Measurements from ENCODE around the gene KCNE3.
A peak's percentile ranks its signal among the peaks of the same experiment; 100 is the strongest.

KCNE3 gene, protein sequence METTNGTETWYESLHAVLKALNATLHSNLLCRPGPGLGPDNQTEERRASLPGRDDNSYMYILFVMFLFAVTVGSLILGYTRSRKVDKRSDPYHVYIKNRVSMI

GRCh38 chr11:74466916-74467885, at the start of gene KCNE3:
TSS of gene KCNE3 (minus strand) at chr11:74467549. CDS start at chr11:74457563, 9,986 bp downstream.
- no peak for DNase-seq (ENCODE audit: low spot score)

- no peak for DNase-seq (ENCODE audit: low spot score)
Observed at GRCh38 chr11:74507582-74507981, 40.2 kb upstream of the KCNE3 start.

DNA sequence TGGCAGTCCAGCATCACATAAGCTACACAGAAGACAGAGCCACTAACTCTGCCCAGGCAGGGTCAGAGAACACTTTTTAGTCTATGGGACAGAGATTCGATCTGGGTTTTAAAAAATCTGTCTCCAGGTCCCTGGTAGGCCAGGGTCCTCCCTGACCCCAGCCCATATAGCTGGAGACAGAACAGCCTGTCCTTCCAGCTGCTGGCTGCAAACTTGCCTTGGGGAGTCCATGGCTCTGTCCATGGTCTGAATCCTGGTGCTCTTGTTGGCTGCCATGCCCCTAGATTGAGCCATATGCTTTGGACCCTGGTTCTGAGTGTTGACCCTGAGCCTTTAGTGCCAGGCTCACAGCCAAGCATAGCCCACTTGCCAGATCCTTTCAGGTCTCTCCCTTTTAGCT, 39.5 kb upstream of the KCNE3 start:
- DNase-seq (ENCODE audit: low spot score), result no peak

DNA sequence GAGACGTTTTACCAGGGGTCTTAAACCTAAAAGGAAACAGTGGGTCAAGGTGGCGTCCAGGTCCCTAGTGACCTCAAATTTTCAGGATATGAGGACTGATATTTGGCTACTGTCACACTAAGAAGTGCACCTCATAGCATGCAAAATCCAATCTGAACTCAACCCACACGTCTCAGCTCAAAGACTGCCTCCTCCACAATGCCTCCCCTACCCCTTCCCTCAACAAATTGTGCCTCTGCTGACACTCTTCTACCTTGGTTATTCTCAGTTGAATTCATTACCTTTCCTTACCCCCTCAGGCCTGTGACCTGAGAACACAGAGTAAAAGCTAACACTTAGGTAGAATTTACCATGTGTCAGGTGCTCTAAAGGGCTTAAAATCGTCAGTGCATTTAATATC, 38.6 kb upstream of the KCNE3 start:
- no peak for DNase-seq (ENCODE audit: low spot score)

DNA sequence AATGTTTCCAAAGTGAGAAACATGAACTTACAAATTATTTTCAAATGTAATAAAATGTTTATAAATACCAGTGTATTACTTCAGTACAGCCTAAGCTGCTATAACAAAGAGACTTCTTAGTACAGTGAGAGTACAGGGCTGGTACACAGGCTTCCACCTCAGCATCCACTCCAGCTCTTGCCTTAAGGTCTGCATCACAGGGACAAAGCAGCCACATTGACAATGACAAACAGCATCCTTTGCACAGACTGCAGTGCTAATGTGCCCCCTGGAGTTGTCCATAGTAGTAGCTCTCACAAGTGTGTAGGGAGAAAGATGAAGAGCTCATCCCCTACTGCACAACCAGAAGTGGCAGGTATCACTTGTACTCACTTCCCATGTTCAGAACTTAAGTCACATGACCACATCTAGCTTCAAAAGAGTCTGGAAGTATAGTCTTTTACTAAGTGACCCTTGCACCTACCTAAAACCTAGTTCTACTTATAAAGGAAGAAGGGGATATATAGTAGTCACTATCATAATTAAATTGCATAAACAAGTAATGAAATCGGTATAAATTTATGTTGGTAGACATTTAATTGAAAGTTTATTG, 36.8 kb upstream of the KCNE3 start:
- DNase-seq (ENCODE audit: low spot score), result no peak

- DNase-seq (ENCODE audit: low spot score), result no peak
Observed at GRCh38 chr11:74494916-74495315, 27.6 kb upstream of the KCNE3 start.

GRCh38 chr11:74493791-74494630, 26.7 kb upstream of the KCNE3 start:
- peak; percentile 49 for DNase-seq (ENCODE audit: low spot score)

GRCh38 chr11:74492974-74493790, 25.8 kb upstream of the KCNE3 start, which contains the start of gene LIPT2:
TSS of gene LIPT2 (minus strand) at chr11:74493724. CDS start at chr11:74493703, 21 bp downstream.
- DNase-seq (ENCODE audit: low spot score), result peak; percentile 97

DNA sequence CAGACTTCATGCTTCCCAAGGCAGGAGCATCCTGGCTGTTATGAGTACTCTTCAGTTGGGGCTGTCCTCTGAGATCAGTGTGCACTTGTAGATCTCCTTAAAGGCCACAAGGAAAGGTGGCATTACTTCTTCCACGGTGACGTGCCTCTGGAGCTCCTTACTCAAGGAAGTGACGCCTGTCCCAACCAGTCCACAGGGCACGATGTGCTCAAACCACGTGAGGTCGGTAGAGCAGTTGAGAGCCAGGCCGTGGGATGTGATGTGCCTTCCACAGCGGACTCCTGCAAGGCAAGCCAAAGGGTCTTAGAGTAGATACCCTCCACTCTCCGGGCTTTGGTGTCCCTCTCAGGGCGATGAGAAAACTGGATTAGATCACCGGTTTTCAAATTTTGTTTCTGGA, 24.7 kb upstream of the KCNE3 start:
- DNase-seq (ENCODE audit: low spot score), result no peak

DNA sequence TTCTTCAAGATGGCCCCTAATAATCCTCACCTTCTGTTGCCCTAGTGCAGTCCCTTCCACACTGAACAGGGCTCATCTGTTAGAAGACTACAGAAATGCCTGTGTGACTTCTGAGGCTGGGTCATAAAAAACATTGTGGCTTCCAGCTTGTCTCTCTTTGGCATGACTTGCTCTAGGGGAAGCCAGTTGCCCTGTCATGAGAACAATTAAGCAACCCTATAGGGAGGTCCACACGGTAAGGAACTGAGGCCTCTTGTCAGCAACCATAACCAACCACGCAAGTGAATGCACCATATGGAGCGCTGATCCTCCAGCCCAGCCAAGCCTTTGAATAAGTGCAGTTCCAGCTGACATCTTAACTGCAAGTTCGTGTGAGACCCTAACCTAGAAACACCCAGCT, 23.6 kb upstream of the KCNE3 start:
- DNase-seq (ENCODE audit: low spot score), result no peak

DNA sequence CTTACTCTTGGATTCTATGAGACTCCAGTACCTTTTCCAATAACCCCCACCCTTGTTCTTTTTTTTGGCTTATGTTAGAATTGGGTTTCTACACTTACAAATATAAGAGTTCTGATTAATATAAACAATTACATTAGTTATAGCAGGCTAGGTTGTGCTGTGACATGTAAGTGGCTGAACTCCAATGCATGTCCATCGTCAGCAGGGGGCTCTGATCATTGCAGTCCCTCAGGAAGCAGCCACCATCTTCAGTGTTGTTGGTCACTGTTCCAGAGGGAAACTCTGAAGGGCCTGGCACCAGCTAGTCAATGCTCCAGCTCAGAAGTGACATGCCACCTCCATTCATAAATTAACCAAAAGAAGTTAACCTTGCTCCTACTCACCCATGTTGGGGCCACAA, 20.5 kb upstream of the KCNE3 start:
- DNase-seq (ENCODE audit: low spot score), result no peak

DNA sequence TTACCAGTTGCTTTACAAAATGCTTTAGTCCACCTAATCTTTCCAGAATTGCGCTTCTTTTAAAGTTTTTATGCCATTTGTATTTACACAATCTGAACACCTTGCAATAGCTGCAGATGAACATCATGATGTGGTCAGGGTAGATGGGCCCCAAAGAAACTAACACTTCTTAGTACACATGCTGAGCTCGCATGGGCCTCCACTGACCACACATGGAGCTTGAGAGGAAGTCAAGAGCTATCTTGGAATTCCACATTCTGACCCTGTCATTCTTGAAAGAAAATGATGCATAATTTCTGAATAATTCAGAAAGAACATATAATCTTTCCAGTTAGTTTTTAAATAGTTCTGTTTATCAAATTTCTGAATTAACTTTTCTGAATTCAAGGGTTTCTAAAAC, 18.5 kb upstream of the KCNE3 start:
- DNase-seq (ENCODE audit: low spot score), result no peak

- DNase-seq (ENCODE audit: low spot score), result no peak
Observed at GRCh38 chr11:74480688-74481417, 13.5 kb upstream of the KCNE3 start.

DNA sequence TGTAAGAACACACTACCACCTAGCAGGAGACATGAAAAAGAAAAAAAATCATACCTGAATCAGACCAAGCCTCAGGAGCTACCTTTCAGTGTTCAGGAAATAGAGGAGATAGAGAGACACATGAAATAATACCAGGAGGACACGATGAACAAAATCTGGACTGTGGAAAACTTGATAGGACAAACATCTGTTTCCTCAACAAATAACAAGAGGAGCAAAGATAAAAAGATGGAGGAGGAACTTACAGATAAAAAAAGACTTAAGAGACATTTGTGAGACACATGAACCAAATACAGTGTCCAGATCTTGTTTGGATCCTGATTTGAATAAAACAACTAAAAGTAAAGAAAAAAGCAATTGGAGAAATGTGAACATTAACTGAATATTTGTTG, 12.4 kb upstream of the KCNE3 start:
- no peak for DNase-seq (ENCODE audit: low spot score)

GRCh38 chr11:74478877-74479731, 11.8 kb upstream of the KCNE3 start:
- no peak for DNase-seq (ENCODE audit: low spot score)

- DNase-seq (ENCODE audit: low spot score), result no peak
Observed at GRCh38 chr11:74476536-74476935, 9.2 kb upstream of the KCNE3 start.

DNA sequence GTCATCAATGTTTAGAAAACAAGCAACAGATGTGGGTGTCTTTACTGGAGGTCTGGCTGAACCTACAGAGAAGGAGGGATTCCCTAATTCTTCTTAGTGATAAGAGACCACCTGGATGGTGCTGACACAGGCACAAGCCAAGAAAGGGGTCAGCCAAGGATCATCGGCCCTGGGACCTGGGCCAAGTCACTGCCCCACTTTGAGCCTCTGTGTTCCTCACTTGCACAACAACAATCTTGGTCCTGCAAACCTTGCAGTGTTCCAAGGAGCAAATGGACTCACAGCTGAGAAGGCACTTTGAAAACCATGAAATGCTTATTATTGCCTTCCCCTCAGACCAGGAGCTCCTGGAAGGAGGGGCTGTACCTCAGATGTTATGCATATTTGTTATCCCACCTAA, 7.0 kb upstream of the KCNE3 start:
- no peak for DNase-seq (ENCODE audit: low spot score)

DNA sequence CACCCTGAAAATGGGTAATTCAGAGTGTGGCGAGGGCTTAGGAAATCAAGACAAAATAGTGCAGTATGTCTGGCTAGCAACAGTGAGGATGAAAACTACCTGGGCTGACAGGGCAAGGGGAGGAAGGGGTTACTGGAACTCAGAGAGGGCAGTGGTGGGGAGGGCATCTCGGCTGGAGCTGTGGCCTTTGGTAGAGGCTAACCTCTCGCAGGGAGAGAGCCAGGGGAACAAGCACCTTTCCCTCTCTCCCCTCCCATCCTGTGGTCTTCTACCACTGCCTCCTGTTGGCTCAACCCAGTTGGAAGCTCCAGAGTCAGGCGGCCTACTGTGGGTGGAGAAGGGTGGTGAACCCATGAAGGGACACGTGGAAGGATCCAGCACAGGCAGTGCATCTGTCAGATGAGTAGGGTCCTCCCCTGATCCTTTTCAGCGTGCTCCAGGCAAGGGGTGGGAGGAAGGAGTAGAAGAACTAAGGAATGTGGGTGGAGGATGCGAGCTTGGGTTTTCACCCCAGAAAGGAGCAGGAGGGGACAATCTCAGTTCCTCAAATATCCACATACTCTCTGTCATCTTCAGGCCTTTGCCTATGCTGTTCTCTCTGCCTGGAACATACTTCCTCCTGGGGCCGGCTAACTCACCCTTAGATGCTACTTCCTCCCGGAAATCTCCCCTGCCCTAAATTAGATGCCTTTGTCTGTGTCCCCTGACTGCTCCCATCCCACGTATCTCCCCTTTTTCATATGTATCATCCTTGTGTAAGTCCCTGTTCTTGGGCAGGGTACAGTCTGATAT, 6.2 kb upstream of the KCNE3 start:
- no peak for DNase-seq (ENCODE audit: low spot score)

Data from LoVo (cell line).